ENCODE measurements around the gene ZBTB12.

Gene ZBTB12

GRCh38 chr6:31897612-31898382 lies 4.1 kb downstream of the ZBTB12 start, which contains the start of gene EHMT2:
Gene EHMT2 (minus strand): TSS chr6:31897698. CDS start chr6:31897677, 21 bp downstream.
- TF ChIP-seq CTCF (conservative IDR thresholded peaks at IDR 0.05; ENCODE audit: control insufficient read depth, insufficient read depth, low read depth, low read length): no peak
- peak within 1 kb of the TSS; percentile 95 for H3K4me3 ChIP-seq (ENCODE audit: control insufficient read depth, low read depth, low read length)
- peak; percentile 59 for DNase-seq (ENCODE audit: low read depth)

- TF ChIP-seq CTCF (conservative IDR thresholded peaks at IDR 0.05; ENCODE audit: control insufficient read depth, insufficient read depth, low read depth, low read length): no peak
- no peak for DNase-seq (ENCODE audit: low read depth)
- H3K4me3 ChIP-seq (ENCODE audit: control insufficient read depth, low read depth, low read length): peak overlapping the region; percentile 95
These were observed 4.9 kb downstream of the ZBTB12 start for GRCh38 chr6:31896856-31897611.

DNA sequence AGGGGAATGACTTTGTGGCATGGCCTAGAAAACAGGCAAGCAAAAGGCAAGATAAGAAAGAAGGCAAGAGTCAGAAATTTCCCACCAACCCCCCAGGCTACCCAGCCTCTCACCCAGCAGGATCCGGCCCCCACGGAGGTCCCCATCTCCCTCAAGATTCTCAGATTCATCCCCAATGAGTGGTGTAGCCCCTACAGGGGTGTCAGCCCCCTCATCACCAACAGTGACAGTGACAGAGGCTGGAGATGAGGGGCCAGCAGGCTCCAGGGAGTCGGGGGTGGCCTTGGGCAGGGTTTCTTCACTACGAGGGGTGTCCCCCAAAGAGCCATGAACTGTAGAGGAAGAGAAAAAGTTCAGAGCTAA lies 5.4 kb downstream of the ZBTB12 start:
- H3K4me3 ChIP-seq (ENCODE audit: control insufficient read depth, low read depth, low read length): peak overlapping the region; percentile 95
- no peak for TF ChIP-seq CTCF (conservative IDR thresholded peaks at IDR 0.05; ENCODE audit: control insufficient read depth, insufficient read depth, low read depth, low read length)
- DNase-seq (ENCODE audit: low read depth): no peak

DNA sequence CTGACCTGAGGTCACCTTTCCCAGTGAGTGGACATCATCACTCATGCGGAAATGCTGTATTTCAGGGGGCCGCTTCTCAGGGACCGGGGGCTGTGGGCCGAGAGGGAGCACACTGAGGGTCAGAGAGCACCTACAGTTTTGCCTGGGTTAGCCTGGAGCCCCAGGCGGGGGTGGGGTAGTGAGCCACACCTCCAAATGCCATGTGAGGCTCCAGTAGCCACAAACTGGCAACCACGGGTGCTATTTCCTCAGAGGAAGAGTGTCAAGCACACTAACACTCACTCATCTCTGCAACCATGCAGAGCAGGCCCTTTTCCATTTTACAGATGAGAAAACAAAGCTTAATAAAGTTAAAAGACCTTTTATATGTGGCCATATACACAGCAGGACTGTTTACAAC lies 9.1 kb downstream of the ZBTB12 start:
- no peak for DNase-seq (ENCODE audit: low read depth)
- TF ChIP-seq CTCF (conservative IDR thresholded peaks at IDR 0.05; ENCODE audit: control insufficient read depth, insufficient read depth, low read depth, low read length): no peak
- H3K4me3 ChIP-seq (ENCODE audit: control insufficient read depth, low read depth, low read length): no peak overlapping the region

GRCh38 chr6:31889331-31889972 lies 12.4 kb downstream of the ZBTB12 start:
- no peak for TF ChIP-seq CTCF (conservative IDR thresholded peaks at IDR 0.05; ENCODE audit: control insufficient read depth, insufficient read depth, low read depth, low read length)
- DNase-seq (ENCODE audit: low read depth): no peak
- no peak overlapping the region for H3K4me3 ChIP-seq (ENCODE audit: control insufficient read depth, low read depth, low read length)

DNA sequence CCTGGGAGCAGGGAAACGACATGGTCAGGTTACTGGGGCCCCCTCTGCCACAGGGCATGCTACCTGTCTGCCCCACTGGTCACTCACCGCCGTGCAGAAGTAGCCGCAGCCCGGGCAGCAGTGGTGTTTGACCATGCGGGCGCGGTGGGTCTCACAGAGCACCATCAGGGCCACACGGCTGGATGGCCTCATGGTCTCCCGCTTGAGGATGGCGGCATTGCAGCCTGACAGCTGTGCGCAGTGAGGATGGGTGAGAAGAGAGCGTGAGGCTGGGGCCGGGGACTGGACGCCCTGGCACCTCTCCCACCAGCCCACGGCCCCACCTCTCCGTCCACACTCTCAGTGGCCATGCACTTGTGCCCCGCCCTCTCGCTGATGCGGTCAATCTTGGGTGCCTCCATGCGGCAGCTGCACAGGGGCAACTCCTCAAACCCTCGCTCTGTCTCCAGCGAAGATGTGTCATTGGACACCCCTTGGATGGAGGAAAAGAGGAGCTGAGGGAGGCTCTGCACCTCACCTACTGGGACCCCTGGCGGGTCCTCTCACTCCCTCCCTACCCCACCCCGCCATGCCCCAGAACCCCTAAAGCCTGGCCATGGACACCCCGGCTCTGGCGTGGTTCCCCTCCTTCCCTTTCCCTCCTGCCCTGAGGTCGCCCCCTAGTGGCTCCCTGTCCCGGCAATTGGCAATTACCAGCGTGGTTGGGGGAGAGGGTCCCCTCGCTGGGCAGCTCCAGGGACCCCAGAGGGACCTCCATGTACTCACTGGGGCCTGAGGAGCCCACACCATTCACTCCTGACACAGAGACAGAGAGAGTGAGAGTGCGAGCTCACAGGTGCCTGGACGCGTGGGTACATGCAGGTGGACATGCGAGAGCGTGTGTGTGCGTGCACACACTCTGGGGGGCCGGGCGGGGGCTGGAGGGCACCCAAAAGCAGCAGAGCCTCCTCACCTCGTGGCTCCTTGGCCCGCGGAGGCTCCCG lies 13.3 kb downstream of the ZBTB12 start:
- no peak for DNase-seq (ENCODE audit: low read depth)
- peak; percentile 75 for TF ChIP-seq CTCF (conservative IDR thresholded peaks at IDR 0.05; ENCODE audit: control insufficient read depth, insufficient read depth, low read depth, low read length)
- H3K4me3 ChIP-seq (ENCODE audit: control insufficient read depth, low read depth, low read length): no peak overlapping the region

Measured in fibroblast of mammary gland (primary cell).